OCI-LY3 (cell line): ENCODE data around the gene HKDC1.

Source experiments
- EZH2phosphoT487 ChIP-seq: fragments of 200-600 bp; shearing (Covaris generic); IDR thresholded peaks from 2 replicates; pipeline ENCODE4 v1.6.1; 2018; ENCODE audit warnings: antibody characterized with exemption, mixed run types, low read depth
- TF ChIP-seq, protein P1 (sequence below): fragments of 200-600, 300-600 bp; sonication (generic); IDR thresholded peaks from 2 replicates; pipeline ENCODE4 v1.5.1; 2014; ENCODE audit warnings: antibody characterized with exemption, low read length, low read depth

DNA sequence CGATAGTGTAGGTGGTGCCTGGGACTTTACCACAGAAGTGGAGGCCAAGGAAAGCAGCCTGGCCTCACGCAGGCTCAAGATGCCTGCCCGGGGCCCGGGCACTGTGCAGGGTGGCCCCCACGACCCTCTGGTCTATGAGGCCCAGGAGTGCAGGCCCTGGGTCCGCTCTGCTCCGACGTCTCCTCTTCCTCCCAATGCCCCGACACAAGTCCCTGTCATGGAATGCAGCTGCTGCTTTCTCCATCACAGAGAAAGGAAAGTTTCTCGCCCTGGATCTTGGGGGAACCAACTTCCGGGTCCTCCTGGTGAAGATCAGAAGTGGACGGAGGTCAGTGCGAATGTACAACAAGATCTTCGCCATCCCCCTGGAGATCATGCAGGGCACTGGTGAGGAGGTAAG is 29.9 kb downstream of the HKDC1 start:
- TF ChIP-seq, protein P1, sequence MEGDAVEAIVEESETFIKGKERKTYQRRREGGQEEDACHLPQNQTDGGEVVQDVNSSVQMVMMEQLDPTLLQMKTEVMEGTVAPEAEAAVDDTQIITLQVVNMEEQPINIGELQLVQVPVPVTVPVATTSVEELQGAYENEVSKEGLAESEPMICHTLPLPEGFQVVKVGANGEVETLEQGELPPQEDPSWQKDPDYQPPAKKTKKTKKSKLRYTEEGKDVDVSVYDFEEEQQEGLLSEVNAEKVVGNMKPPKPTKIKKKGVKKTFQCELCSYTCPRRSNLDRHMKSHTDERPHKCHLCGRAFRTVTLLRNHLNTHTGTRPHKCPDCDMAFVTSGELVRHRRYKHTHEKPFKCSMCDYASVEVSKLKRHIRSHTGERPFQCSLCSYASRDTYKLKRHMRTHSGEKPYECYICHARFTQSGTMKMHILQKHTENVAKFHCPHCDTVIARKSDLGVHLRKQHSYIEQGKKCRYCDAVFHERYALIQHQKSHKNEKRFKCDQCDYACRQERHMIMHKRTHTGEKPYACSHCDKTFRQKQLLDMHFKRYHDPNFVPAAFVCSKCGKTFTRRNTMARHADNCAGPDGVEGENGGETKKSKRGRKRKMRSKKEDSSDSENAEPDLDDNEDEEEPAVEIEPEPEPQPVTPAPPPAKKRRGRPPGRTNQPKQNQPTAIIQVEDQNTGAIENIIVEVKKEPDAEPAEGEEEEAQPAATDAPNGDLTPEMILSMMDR, result no peak
- TF ChIP-seq EZH2phosphoT487, result no peak
